NT2/D1 (cell line): ENCODE measurements around the gene CYP3A5.

Source experiments
- SUZ12 ChIP-seq: IDR thresholded peaks from 2 replicates; pipeline ENCODE4 v1.6.1; 2011; ENCODE audit not compliant: insufficient read length, insufficient read depth; ENCODE audit errors: extremely low read depth
- YY1 ChIP-seq: IDR thresholded peaks from 2 replicates; pipeline ENCODE4 v1.6.1; 2011; ENCODE audit not compliant: insufficient read length, insufficient read depth
- ZNF274 ChIP-seq: IDR thresholded peaks from 2 replicates; pipeline ENCODE4 v1.6.1; 2011; ENCODE audit warnings: mild to moderate bottlenecking, low read depth, low read length

GRCh38 chr7:99694201-99694911, 14.6 kb upstream of the CYP3A5 start:
- no peak for TF ChIP-seq YY1
- no peak for TF ChIP-seq ZNF274
- TF ChIP-seq SUZ12, result no peak
